Measurements from ENCODE around the gene FRMD4A. TPM values are rescaled to one million over a fixed set of nuclear protein-coding genes. Genes with fewer than 3 reads are reported as not detected.

The FRMD4A gene
- total RNA-seq, 5 donors from 2014 or later (not counting 1 experiment from before 2014, with no cell fraction given) = 1.3 to 1.8 (median 1.4) TPM

GRCh38 chr10:13873196-13873595 is 457.5 kb downstream of the FRMD4A start:
- no peak overlapping the region for H3K4me3 ChIP-seq (ENCODE audit: control insufficient read depth in 1 of 2, extremely low read depth in 1 of 2, low read length in 1 of 2)
- POLR2A ChIA-PET = no interaction called here

DNA sequence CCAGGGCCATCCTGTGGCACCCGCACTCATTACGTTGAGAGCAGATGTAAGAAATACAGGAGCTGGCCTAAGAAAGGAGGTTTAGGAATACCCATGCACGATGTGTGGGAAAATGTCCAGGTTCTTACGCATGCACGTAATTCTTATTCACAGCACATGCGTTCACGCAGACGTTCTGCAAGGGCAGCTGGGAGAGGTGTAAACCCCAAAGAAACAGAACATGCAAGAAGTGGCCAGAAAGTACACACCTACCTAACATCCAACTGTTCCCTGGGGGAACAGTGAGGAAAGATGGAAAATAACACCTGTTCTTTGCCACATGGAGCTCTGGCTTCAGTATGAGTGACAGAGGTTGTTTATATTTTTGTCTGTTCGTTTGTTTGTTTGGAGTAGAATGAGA is 458.3 kb downstream of the FRMD4A start:
- no peak overlapping the region for H3K27ac Mint-ChIP-seq
- no peaks in the 10 kb centered on the region for H3K36me3 Mint-ChIP-seq
- Histone ChIP-seq H3K4me3 (ENCODE audit: control insufficient read depth in 1 of 2, extremely low read depth in 1 of 2, low read length in 1 of 2) (no peak overlapping the region), H3K27ac (ENCODE audit: low read length) (no peak overlapping the region), H3K4me1 (ENCODE audit: control insufficient read depth in 1 of 2, extremely low read depth in 1 of 2, insufficient read depth in 2 of 2, low read length in 2 of 2) (peaks cover 0 to 3% of the 10 kb centered on the region in 2 experiments), H3K27me3 (replicated peaks in 1 of 2; ENCODE audit: control insufficient read depth in 2 of 2, extremely low read depth in 1 of 2, insufficient read depth in 2 of 2, low read length in 1 of 2) (peaks cover 0 to 13% of the 10 kb centered on the region in 2 experiments), H3K36me3 (ENCODE audit: control insufficient read depth in 2 of 2, extremely low read depth in 1 of 2, insufficient read depth in 1 of 2, low read length in 1 of 2) (no peaks in the 10 kb centered on the region), H3K9me3 (no peaks in the 10 kb centered on the region)
- ATAC-seq (replicated peaks in 1 of 4) (no peak), DNase-seq (no peak)
- CTCF ChIA-PET = interaction anchor here in 1 of 2 donors (0.6 kb wide), 1 partner anchor 150 kb away, joined by 3 read pairs; no protein-coding TSS in a partner anchor
- H3K9me3 Mint-ChIP-seq = peaks cover 0 to 4% (median 0%) of the 10 kb centered on the region in 3 donors
- H3K4me1 Mint-ChIP-seq = peaks cover 9 to 19% (median 16%) of the 10 kb centered on the region in 3 donors
- H3K4me3 Mint-ChIP-seq = no peak overlapping the region
- WGBS (ENCODE audit: insufficient coverage) = 90% methylated on average over 2 of the region's 9 CpGs
- H3K27me3 Mint-ChIP-seq = peaks cover 2 to 3% of the 10 kb centered on the region in 2 donors
- POLR2A ChIA-PET = interaction anchor here in 1 of 2 donors (0.6 kb wide), 1 partner anchor 164 kb away, joined by 3 read pairs; no protein-coding TSS in a partner anchor

More at GRCh38 chr10:13873196-13873595, 457.5 kb downstream of the FRMD4A start:
- no peak for DNase-seq
- Histone ChIP-seq H3K27me3 (replicated peaks in 1 of 2; ENCODE audit: control insufficient read depth in 2 of 2, extremely low read depth in 1 of 2, insufficient read depth in 2 of 2, low read length in 1 of 2) (peaks cover 0 to 17% of the 10 kb centered on the region in 2 experiments), H3K36me3 (ENCODE audit: control insufficient read depth in 2 of 2, extremely low read depth in 1 of 2, insufficient read depth in 1 of 2, low read length in 1 of 2) (no peaks in the 10 kb centered on the region), H3K27ac (ENCODE audit: low read length) (no peak overlapping the region), H3K9me3 (no peaks in the 10 kb centered on the region), H3K4me1 (ENCODE audit: control insufficient read depth in 1 of 2, extremely low read depth in 1 of 2, insufficient read depth in 2 of 2, low read length in 2 of 2) (peaks cover 0 to 3% of the 10 kb centered on the region in 2 experiments)
- ATAC-seq (replicated peaks in 1 of 4) = no peak
- WGBS (ENCODE audit: insufficient coverage) = 31% methylated on average over 2 of the region's 6 CpGs
- Mint-ChIP-seq H3K9me3 (peaks cover 0 to 4% (median 0%) of the 10 kb centered on the region in 3 donors), H3K4me3 (no peak overlapping the region), H3K36me3 (no peaks in the 10 kb centered on the region), H3K27me3 (peaks cover 2 to 3% of the 10 kb centered on the region in 2 donors), H3K27ac (no peak overlapping the region), H3K4me1 (peaks cover 9 to 19% (median 16%) of the 10 kb centered on the region in 3 donors)
- CTCF ChIA-PET = interaction anchor here in 1 of 2 donors (0.6 kb wide), 1 partner anchor 151 kb away, joined by 3 read pairs; no protein-coding TSS in a partner anchor

DNA sequence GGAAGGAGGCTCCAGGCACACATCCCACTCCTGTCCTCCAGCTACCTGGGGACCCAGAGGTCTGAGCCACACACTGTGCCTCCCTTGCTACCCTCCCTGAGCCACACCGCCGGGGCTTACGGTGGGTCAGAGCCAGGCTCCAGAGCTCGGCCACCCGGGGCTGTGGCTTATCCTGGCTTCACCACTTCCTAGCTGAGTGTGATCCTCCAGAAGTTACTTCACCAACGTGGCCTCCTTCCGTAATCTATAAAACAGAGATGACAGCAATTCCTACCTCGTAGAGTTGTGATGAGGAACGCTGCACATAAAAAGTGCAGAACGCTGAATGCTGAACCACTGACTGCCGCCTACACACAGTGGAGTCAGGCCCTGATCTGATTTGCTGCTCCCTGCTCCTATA is 458.9 kb downstream of the FRMD4A start:
- Mint-ChIP-seq H3K4me3 (no peak overlapping the region), H3K27ac (no peak overlapping the region), H3K27me3 (peaks cover 2 to 3% of the 10 kb centered on the region in 2 donors), H3K36me3 (no peaks in the 10 kb centered on the region), H3K4me1 (peaks cover 9 to 19% (median 16%) of the 10 kb centered on the region in 3 donors), H3K9me3 (peaks cover 0 to 4% (median 0%) of the 10 kb centered on the region in 3 donors)
- CTCF ChIA-PET = no interaction called here
- H3K27ac ChIP-seq (ENCODE audit: low read length) = no peak overlapping the region
- H3K27me3 ChIP-seq (replicated peaks in 1 of 2; ENCODE audit: control insufficient read depth in 2 of 2, extremely low read depth in 1 of 2, insufficient read depth in 2 of 2, low read length in 1 of 2) = peaks cover 0 to 11% of the 10 kb centered on the region in 2 experiments
- ATAC-seq (replicated peaks in 1 of 4) (no peak), DNase-seq (no peak)
- no peaks in the 10 kb centered on the region for H3K36me3 ChIP-seq (ENCODE audit: control insufficient read depth in 2 of 2, extremely low read depth in 1 of 2, insufficient read depth in 1 of 2, low read length in 1 of 2)
- no peaks in the 10 kb centered on the region for H3K9me3 ChIP-seq
- 89% methylated on average over 11 of the region's 11 CpGs for WGBS (ENCODE audit: insufficient coverage)
- no peak overlapping the region for H3K4me3 ChIP-seq (ENCODE audit: control insufficient read depth in 1 of 2, extremely low read depth in 1 of 2, low read length in 1 of 2)
- peaks cover 0 to 3% of the 10 kb centered on the region in 2 experiments for H3K4me1 ChIP-seq (ENCODE audit: control insufficient read depth in 1 of 2, extremely low read depth in 1 of 2, insufficient read depth in 2 of 2, low read length in 2 of 2)
- POLR2A ChIA-PET = interaction anchor here in 1 of 2 donors (0.6 kb wide), 1 partner anchor 163 kb away, joined by 3 read pairs; no protein-coding TSS in a partner anchor

DNA sequence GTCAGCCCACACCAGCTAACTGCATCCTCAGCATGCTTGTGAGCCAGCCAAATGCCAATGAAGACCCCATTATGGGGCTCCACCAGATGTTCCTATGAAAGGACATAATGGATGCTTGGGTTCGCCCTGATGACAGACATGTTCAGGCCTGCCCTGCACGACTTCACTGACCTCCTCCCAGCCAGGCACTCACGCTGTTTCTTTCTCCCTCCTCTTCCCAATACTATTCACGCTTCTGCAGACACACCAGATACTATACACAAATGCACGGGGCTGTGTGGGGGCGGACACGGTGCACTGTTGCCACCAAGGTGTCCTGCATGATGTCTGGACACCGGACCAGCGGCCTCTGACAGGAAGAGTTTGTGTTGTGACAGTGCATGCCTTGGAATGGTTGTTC is 459.7 kb downstream of the FRMD4A start:
- no peaks in the 10 kb centered on the region for H3K36me3 ChIP-seq (ENCODE audit: control insufficient read depth in 2 of 2, extremely low read depth in 1 of 2, insufficient read depth in 1 of 2, low read length in 1 of 2)
- peaks cover 0 to 11% of the 10 kb centered on the region in 2 experiments for H3K27me3 ChIP-seq (replicated peaks in 1 of 2; ENCODE audit: control insufficient read depth in 2 of 2, extremely low read depth in 1 of 2, insufficient read depth in 2 of 2, low read length in 1 of 2)
- no peaks in the 10 kb centered on the region for H3K9me3 ChIP-seq
- peaks cover 0 to 3% of the 10 kb centered on the region in 2 experiments for H3K4me1 ChIP-seq (ENCODE audit: control insufficient read depth in 1 of 2, extremely low read depth in 1 of 2, insufficient read depth in 2 of 2, low read length in 2 of 2)
- ATAC-seq (replicated peaks in 1 of 4) = no peak
- no peak overlapping the region for H3K4me3 ChIP-seq (ENCODE audit: control insufficient read depth in 1 of 2, extremely low read depth in 1 of 2, low read length in 1 of 2)
- no peak for DNase-seq
- WGBS (ENCODE audit: insufficient coverage) = no CpG with 5 or more reads among the region's 9 CpGs
- peaks cover 2 to 3% of the 10 kb centered on the region in 2 donors for H3K27me3 Mint-ChIP-seq
- no peak overlapping the region for H3K27ac Mint-ChIP-seq
- no peak overlapping the region for H3K27ac ChIP-seq (ENCODE audit: low read length)
- H3K36me3 Mint-ChIP-seq = no peaks in the 10 kb centered on the region
- POLR2A ChIA-PET = no interaction called here
- H3K9me3 Mint-ChIP-seq = peaks cover 0 to 4% (median 0%) of the 10 kb centered on the region in 3 donors
- CTCF ChIA-PET = no interaction called here
- H3K4me3 Mint-ChIP-seq = no peak overlapping the region
- H3K4me1 Mint-ChIP-seq = peaks cover 9 to 19% (median 16%) of the 10 kb centered on the region in 3 donors

DNA sequence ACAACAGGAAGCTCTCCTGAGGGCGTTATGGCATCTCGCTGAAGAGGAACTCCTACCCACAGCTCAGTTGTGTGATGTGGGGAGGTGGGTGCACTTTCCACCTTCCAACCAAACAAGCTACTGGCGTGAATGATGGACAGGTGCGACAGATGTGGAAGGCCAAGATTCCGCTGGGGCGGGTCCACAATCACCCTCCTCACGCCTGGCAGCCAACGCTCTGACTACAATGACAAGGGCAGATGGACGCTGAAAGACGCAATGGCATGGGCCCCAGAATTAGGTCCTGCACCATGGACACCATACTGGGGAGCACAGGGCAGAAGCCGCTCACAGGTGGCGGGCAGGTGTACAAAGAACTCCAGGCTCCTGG is 461.4 kb downstream of the FRMD4A start:
- no peak overlapping the region for H3K27ac ChIP-seq (ENCODE audit: low read length)
- Mint-ChIP-seq H3K4me3 (no peak overlapping the region), H3K27ac (no peak overlapping the region), H3K4me1 (peaks cover 9 to 23% (median 16%) of the 10 kb centered on the region in 3 donors), H3K9me3 (peaks cover 0 to 4% (median 0%) of the 10 kb centered on the region in 3 donors), H3K36me3 (no peaks in the 10 kb centered on the region), H3K27me3 (peaks cover 0 to 2% of the 10 kb centered on the region in 2 donors)
- H3K27me3 ChIP-seq (replicated peaks in 1 of 2; ENCODE audit: control insufficient read depth in 2 of 2, extremely low read depth in 1 of 2, insufficient read depth in 2 of 2, low read length in 1 of 2) = peaks cover 0 to 11% of the 10 kb centered on the region in 2 experiments
- ChIA-PET CTCF (no interaction called here), POLR2A (no interaction called here)
- no peaks in the 10 kb centered on the region for H3K36me3 ChIP-seq (ENCODE audit: control insufficient read depth in 2 of 2, extremely low read depth in 1 of 2, insufficient read depth in 1 of 2, low read length in 1 of 2)
- ATAC-seq (replicated peaks in 1 of 4) = peak in 1 of 4 experiments; percentile 40
- no peak overlapping the region for H3K4me3 ChIP-seq (ENCODE audit: control insufficient read depth in 1 of 2, extremely low read depth in 1 of 2, low read length in 1 of 2)
- WGBS (ENCODE audit: insufficient coverage) = 93% methylated on average over 7 of the region's 12 CpGs
- DNase-seq = no peak
- H3K4me1 ChIP-seq (ENCODE audit: control insufficient read depth in 1 of 2, extremely low read depth in 1 of 2, insufficient read depth in 2 of 2, low read length in 2 of 2) = peaks cover 0 to 4% of the 10 kb centered on the region in 2 experiments
- no peaks in the 10 kb centered on the region for H3K9me3 ChIP-seq

- Mint-ChIP-seq H3K9me3 (peaks cover 0 to 4% (median 0%) of the 10 kb centered on the region in 3 donors), H3K4me3 (no peak overlapping the region), H3K36me3 (no peaks in the 10 kb centered on the region), H3K27me3 (peaks cover 0 to 2% of the 10 kb centered on the region in 2 donors), H3K4me1 (peaks cover 9 to 28% (median 14%) of the 10 kb centered on the region in 3 donors), H3K27ac (no peak overlapping the region)
- CTCF ChIA-PET = no interaction called here
- Histone ChIP-seq H3K4me1 (ENCODE audit: control insufficient read depth in 1 of 2, extremely low read depth in 1 of 2, insufficient read depth in 2 of 2, low read length in 2 of 2) (peaks cover 0 to 6% of the 10 kb centered on the region in 2 experiments), H3K27ac (ENCODE audit: low read length) (no peak overlapping the region), H3K4me3 (ENCODE audit: control insufficient read depth in 1 of 2, extremely low read depth in 1 of 2, low read length in 1 of 2) (no peak overlapping the region), H3K36me3 (ENCODE audit: control insufficient read depth in 2 of 2, extremely low read depth in 1 of 2, insufficient read depth in 1 of 2, low read length in 1 of 2) (no peaks in the 10 kb centered on the region), H3K9me3 (no peaks in the 10 kb centered on the region), H3K27me3 (replicated peaks in 1 of 2; ENCODE audit: control insufficient read depth in 2 of 2, extremely low read depth in 1 of 2, insufficient read depth in 2 of 2, low read length in 1 of 2) (peaks cover 0 to 11% of the 10 kb centered on the region in 2 experiments)
- ATAC-seq (replicated peaks in 1 of 4) = no peak
- WGBS (ENCODE audit: insufficient coverage) = 75% methylated on average over 9 of the region's 18 CpGs
- POLR2A ChIA-PET = no interaction called here
- no peak for DNase-seq
These were observed 462.0 kb downstream of the FRMD4A start for GRCh38 chr10:13868528-13869294.
